HL-60/S4 treated with retinoic acid at 250 ng/mL for 4 days and 3 days (cell line): Measurements from ENCODE around the gene UBE3D.
"Not testable (repeated sequence)": the region's sequence is repeated elsewhere in the genome, so short reads cannot be mapped to it uniquely, and the experiment has no call there.

Experiments
- in situ Hi-C: fragments of 300-500 bp; cut with MboI; formaldehyde crosslinking; loops from 2 replicates; pipeline ENCODE4 v1.7.0; 2022; ENCODE audit warnings: low sequenced_read_pairs

UBE3D gene

DNA sequence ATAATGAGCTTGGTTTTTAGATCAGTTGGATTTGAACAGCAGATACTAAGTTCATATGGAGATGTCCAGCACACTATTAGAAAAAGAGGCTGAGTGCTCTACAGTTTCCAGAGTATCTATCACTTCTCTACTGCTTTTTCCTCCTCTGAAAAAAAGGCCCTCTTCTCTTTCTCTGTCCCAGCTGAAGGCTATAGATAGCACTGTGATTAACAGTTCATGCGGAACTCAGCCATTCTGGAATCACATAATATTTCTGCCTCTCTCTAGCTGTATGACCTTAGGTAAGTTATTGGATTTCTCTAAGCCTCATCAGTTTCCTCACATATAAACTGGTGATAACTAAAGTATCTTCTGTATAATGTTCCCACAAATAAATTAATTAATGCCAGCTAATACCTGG is 184.1 kb downstream of the UBE3D start:
- in situ Hi-C loops: no loop called here

DNA sequence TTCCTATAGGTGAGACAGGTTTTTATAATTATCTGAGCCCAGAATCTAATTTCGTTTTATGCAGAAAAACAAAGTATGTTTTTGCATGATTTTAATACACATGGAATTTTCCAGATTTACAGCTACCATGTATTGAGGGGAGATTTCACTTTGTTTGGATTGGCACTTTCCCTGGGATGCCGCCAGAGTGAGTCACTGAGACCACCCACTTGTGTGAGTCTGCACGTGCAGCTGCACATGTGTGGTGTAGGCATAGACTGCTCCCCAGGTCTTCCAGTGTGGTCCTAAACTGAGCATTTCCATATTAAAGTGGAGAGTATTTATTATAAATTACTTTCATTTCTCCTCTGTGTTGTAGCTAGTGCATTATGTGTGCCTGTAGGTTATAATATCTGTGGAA is 186.8 kb downstream of the UBE3D start:
- in situ Hi-C loops: no loop called here

DNA sequence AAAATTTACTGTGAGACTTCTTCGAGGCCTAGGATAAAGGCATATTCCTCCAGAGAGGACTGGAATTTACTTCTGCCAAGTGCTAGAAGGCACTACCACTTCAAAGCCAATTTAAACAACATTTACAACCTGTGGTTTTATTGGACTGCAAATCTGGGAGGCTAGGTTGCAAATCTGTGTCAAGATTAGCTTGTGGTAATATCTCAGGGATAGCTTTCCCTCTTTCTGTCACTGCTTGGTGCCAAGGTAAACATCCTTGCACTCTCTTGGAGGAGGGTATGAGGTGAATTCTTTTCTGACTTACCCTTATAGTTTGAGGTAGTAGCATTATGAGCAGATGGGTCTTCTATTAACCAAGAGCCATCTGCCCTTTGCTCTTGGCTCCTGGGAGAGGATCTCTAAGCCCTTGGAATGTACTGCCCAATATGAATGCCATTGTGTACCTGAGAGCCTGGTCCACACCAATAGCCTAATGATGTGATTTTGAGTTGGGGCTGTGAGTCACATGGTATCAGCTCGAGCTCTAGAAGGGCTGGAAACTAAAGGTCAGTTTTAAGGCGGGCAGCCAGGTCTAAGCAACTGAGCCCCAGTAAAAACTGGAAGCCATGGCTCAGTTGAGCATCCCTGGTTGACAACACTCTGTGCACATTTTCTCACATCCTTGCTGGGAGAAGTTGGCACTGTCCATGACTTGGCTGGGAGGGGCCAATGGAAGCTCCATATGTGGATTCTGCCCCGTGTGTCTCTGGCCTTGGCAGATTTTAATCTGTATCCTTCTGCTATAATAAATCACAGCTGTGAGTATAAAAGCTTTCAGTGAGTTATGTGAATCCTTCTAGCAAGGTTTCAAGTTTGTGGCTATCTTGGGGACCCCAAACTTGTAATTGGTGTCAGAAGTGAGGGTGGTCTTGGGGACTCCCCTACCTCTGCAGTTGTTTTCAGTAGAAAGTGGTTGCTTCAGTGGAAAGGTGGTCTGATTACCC is 188.1 kb downstream of the UBE3D start:
- in situ Hi-C loops: no loop called here

DNA sequence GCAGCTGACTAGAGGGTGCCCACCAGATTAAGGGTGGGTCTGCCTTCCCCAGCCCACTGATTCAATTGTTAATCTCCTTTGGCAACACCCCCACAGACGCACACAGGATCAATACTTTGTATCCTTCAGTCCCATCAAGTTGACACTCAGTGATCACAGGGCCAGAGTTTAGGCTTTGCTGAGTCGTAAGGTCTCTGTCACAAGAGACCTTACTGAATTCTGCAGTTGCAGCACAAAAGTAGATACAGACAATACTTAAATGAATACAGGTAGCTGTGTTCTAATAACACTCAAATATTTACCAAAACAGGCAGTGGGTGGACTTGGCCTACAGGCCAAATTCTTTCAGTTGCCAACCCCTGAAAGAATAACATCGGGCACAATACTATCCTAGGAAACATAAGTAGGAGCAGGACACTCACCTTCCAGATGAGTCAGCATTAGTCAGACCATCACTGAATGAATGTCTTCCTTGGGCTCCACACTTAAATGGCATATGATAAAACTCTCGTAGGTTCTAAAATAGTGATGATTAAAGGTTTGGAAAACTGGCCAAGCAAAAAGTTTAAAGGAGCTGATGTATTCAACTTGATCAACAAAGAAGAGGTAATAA is 190.0 kb downstream of the UBE3D start:
- in situ Hi-C loops: no loop called here

DNA sequence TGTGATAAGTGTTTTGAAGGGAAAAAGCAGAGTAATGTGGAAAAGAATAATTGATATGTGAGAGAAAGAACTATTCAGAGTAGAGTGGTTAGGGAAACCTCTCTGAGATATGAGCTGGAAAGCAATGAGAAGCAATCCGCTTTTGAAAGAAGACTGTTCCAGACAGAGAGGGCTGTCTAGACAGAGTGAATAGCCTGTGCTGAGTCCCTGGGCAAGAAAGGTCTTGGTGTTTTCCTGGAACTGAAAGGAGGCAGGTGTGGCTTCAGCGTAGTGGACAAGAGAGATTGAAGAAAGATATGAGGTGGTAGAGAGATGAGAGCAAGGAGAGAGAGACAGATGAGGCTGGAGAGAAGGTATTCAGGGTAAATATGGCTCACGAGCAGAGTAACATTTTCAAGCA is 190.8 kb downstream of the UBE3D start:
- in situ Hi-C loops: no loop called here

DNA sequence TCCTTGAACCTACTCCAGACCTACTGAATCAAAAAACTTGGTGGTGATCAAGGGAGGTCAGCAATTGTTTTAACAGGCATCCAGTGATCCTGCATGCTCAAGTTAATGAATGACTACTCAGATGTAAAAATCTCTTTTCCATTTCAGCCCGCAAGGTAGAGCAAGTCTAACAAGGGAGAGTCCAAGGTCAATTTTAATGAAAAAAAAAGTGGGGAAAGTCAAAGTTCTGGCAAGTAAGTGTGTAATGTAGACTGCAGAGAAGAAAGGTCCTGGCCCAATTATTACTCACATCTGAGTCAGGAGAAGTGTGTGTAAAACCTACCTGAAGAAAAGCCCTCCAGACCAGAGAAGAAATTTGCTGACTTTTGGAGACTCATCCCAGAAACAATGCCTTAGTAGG is 193.5 kb downstream of the UBE3D start:
- in situ Hi-C loops: no loop called here

DNA sequence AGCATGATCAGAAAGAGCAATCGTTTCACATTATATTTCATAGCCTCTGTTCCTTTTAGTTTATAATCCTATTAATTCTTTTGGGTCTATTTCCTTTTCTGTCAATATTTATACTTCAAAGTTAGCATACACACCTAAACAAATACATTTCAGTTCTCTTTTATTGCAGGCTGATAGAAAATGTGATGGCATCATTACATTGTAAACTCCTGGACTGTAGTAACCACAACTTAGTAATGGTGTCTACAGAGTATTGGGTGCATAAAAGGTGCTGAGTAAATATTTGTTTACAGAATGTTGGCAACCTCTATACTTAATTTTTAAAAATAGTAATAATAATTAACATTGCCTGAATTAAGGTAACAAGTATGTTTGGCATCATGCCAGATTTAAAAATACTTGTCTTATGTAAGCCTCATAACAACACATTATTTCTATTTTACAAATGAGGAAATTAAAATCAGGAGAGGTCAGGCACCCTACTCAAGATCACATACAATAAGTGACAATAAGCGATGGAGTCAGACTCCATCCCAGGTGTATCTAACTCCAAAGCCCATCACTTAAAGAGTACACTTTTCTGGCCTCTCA is 195.0 kb downstream of the UBE3D start:
- in situ Hi-C loops: no loop called here

DNA sequence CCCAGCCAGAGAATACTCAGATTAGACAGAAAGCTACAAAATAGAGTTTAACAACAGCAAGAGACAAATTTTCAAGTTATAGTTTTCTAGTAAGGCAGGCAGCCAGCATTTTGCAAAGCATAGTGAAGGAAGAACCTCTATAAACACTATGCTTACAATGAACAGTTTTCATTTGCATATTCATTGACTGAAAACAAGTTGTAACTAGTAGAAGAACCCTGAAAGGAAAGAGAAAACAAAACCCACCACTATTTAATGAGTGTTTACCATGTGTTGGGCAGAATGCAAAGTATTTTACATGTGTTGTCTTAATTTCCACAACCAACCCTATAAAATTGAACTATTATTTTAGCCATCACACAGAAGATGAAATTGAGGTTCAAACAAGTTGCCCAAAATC is 196.1 kb downstream of the UBE3D start:
- in situ Hi-C loops: no loop called here

DNA sequence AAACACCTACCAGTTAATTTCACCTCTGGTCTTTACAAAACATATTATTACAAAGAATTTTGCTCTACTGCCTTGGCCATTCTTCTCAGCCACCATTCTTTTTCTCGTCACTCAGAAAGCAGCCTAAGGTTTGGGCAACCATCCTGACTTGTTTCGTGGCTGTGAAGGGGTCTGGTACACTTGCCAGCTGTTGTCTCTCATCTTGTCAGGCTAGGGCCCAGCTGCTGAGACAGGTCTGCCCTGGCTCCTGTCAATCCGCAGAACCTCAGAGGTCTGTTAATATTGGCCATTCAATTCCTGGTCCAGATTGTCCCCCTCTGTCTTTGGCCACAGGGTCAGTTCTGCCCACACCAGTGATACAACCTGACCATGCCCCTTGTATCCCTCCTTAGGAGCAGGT is 197.7 kb downstream of the UBE3D start:
- in situ Hi-C loops: no loop called here

DNA sequence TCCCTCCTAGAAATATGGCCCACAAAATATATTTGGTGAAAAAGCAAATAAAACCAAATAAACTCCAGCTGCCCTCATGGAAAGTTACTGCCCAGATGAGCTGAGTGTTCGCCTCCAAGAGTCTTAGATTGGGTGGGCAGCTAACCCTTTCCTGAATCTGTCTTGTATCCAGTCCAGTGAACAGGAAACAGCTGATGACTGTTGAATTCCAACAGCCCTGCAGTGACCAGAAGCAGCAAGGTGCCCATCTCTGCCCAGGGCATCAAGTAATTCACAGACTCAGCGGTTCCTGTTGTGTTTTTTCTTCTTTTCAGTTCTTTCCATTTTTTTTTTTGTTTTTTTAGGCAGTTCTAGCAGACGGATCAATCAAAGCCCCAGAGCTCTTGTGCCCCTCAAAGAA is 199.2 kb downstream of the UBE3D start:
- in situ Hi-C loops: no loop called here

DNA sequence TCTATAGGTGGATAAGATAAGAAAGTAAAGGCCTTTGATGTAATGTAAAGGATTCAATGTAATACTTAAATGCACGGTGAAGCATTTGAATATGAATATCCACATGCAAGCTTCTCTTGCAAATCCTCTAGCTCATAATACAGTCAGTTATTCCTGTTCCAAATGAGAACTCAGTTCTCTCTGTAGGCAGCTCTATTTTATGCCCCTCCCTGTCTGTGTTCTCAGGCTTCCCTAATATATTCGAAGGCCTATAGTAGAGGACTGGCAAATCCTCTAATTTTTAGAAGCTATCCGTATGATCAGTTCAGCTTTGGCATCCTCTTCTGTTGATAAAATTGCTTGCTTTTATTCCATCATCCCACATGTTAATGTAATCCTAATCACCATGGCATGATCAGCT is 200.2 kb downstream of the UBE3D start:
- in situ Hi-C loops: no loop called here

DNA sequence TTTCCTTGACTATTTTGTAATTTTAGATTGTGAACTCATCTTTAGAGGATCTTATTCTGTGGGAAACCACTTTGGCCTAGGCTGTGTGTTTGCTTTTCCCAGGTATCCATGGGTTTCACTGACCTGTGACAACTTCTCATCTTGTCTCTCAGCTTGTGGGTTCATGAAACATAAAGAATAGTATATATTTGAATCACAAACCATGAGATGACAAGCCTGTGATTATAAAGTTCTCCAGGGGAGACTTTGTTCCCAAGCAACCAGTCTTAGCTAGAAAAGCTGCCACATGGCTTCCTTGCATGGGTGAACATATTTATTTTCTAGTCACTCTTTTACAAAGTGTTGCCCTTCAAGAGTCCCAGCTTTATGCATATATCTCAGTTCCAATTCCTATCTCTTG is 201.9 kb downstream of the UBE3D start:
- in situ Hi-C loops: no loop called here

DNA sequence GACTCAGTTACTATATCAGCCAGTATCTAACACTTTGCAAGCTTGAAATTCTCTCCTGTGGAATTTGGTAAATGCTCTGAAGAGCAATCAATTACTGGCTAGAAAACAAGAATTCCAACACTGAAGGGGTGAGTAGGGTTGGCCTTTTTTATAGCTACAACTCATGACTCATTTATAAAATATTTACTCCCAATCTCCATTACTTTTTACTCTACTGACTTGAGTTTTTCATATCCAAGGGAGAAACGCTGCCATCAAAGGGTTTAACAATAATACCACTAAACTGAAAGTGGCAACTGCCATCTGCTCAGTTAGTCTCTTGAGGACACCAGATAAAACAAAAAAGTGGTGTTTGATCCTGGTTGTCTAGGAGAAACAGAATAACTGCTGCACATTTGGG is 203.1 kb downstream of the UBE3D start:
- in situ Hi-C loops: no loop called here

DNA sequence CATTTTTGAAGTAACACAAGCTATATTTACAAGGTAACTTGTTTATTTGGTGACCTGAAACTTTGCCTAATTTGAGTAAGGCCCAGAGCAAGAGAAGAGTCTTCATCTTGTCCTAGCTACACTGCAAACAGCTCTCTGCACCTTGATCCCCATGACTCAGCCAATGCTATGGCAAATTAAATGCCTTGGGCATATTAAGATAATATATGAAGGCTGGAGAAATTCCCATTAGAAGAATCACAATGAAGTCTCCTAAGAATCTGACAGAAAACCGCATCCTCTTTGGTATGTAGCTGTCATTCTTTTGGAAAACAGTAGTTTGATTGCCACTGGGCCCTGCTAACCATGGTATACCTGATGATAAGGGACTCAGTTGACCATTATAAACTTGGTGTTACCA is 204.5 kb downstream of the UBE3D start:
- in situ Hi-C loops: no loop called here

DNA sequence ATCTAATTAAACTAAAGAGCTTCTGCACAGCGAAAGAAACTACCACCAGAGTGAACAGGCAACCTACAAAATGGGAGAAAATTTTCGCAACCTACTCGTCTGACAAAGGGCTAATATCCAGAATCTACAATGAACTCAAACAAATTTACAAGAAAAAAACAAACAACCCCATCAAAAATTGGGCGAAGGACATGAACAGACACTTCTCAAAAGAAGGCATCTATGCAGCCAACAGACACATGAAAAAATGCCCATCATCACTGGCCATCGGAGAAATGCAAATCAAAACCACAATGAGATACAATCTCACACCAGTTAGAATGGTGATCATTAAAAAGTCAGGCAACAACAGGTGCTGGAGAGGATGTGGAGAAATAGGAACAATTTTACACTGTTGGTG is 209.6 kb downstream of the UBE3D start:
- in situ Hi-C loops: not testable (repeated sequence)

DNA sequence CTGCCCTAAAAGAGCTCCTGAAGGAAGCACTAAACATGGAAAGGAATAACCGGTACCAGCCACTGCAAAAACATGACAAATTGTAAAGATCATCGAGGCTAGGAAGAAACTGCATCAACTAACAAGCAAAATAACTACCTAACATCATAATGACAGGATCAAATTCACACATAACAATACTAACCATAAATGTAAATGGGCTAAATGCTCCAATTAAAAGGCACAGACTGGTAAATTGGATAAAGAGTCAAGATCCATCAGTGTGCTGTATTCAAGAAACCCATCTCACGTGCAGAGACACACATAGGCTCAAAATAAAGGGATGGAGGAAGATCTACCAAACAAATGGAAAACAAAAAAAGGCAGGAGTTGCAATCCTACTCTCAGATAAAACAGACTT is 212.7 kb downstream of the UBE3D start:
- in situ Hi-C loops: not testable (repeated sequence)

DNA sequence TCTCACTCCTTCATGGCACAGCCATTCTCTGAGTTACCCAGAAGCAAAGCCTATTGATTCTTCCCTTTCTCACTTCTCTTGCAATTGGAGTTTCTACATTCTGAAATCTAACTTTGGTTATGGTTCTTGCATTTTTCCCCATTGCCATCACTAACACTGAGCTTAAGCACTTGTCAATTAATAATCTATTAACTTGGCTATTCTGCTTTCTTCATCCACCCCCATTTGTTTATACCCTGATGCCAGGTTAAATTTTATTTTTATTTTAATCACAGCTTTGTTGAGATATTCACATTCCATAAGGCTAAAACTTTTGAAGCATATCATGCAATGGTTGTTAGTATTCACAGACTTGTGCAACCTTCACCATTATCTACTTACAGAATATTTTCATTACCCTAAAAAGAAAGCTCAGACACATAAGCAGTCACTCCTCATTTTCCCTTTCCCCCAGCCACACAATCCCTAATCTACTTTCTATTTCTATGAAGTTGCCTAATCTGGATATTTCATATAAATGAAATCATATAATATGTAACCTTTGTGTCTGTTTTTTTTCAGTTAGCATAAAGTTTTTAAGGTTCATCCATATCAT is 222.3 kb downstream of the UBE3D start:
- in situ Hi-C loops: no loop called here

DNA sequence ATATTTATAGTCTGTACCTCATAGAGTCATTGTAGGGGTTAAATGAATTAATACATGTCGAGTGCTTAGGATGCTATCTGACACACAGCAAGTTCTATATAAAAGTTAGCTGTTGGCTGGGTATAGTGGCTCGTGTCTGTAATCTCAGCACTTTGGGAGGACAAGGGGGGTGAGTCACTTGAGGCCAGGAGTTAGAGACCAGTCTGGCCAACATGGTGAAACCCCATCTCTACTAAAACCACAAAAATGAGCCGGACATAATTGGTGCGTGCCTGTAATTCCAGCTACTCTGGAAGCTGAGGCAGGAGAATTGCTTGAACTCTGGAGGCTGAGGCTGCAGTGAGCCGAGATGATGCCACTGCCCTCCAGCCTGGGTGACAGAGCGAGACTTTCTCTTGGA is 222.9 kb downstream of the UBE3D start:
- in situ Hi-C loops: no loop called here
